ENCODE data around the gene LRRC10.

GRCh38 chr12:69647178-69647577 lies 36.5 kb upstream of the LRRC10 start:
- no peak for TF ChIP-seq EZH2 (IDR thresholded peaks at IDR 0.05; ENCODE audit: insufficient read depth, poor library complexity, severe bottlenecking)
- no peak for TF ChIP-seq EZH2phosphoT487 (IDR thresholded peaks at IDR 0.05; ENCODE audit: insufficient read depth, low read depth)
